Stimulated activated effector memory CD8-positive, alpha-beta T cell treated with anti-CD3 and anti-CD28 coated beads, Interleukin-12 subunit alpha, Interleukin-12 subunit beta, amount 100 ng/mL, for 72 hours (primary cell): ENCODE measurements around the gene CALD1.

Experiments used
- ATAC-seq: fragments of 150-1000 bp; cut with Tn5 transposase; 2 replicates; pipeline ENCODE4 v1.10.0; 2021
- DNase-seq, 2 donors: peaks; one replicate each; pipeline ENCODE4 v3.0.0; 2021 to 2022; ENCODE audit warnings: low spot score in 2 of 2
- H3K27ac Mint-ChIP-seq: one replicate; pipeline ENCODE4 v1.8.0; 2022; ENCODE audit warnings: mild to moderate bottlenecking, mixed read lengths
- H3K36me3 Mint-ChIP-seq: one replicate; pipeline ENCODE4 v1.8.0; 2022; ENCODE audit warnings: mild to moderate bottlenecking, mixed read lengths
- H3K4me1 Mint-ChIP-seq: one replicate; pipeline ENCODE4 v1.8.0; 2022; ENCODE audit warnings: mixed read lengths
- H3K4me3 Mint-ChIP-seq: one replicate; pipeline ENCODE4 v1.8.0; 2022; ENCODE audit warnings: mild to moderate bottlenecking, mixed read lengths
- H3K9me3 Mint-ChIP-seq: one replicate; pipeline ENCODE4 v1.8.0; 2022; ENCODE audit warnings: mixed read lengths

Gene CALD1

GRCh38 chr7:134870156-134870555 is 90.7 kb downstream of the CALD1 start:
- ATAC-seq (no peak), DNase-seq (no peak)
- H3K4me3 Mint-ChIP-seq = no peak overlapping the region
- no peak overlapping the region for H3K27ac Mint-ChIP-seq
- no peaks in the 10 kb centered on the region for H3K9me3 Mint-ChIP-seq
- no peaks in the 10 kb centered on the region for H3K36me3 Mint-ChIP-seq
- peaks cover 5% of the 10 kb centered on the region for H3K4me1 Mint-ChIP-seq

- no peak overlapping the region for H3K4me3 Mint-ChIP-seq
- H3K9me3 Mint-ChIP-seq = no peaks in the 10 kb centered on the region
- no peak for ATAC-seq
- no peaks in the 10 kb centered on the region for H3K4me1 Mint-ChIP-seq
- H3K36me3 Mint-ChIP-seq = no peaks in the 10 kb centered on the region
- H3K27ac Mint-ChIP-seq = no peak overlapping the region
- DNase-seq = no peak
Observed at GRCh38 chr7:134870781-134871180, 91.3 kb downstream of the CALD1 start.

GRCh38 chr7:134873253-134873652 is 93.8 kb downstream of the CALD1 start:
- H3K9me3 Mint-ChIP-seq = no peaks in the 10 kb centered on the region
- H3K36me3 Mint-ChIP-seq = no peaks in the 10 kb centered on the region
- H3K4me3 Mint-ChIP-seq = no peak overlapping the region
- H3K4me1 Mint-ChIP-seq = no peaks in the 10 kb centered on the region
- ATAC-seq (no peak), DNase-seq (no peak)
- H3K27ac Mint-ChIP-seq = no peak overlapping the region

GRCh38 chr7:134874407-134874806 is 95.0 kb downstream of the CALD1 start:
- ATAC-seq (no peak), DNase-seq (no peak)
- Mint-ChIP-seq H3K9me3 (no peaks in the 10 kb centered on the region), H3K4me3 (no peak overlapping the region), H3K36me3 (no peaks in the 10 kb centered on the region), H3K27ac (no peak overlapping the region), H3K4me1 (no peaks in the 10 kb centered on the region)

GRCh38 chr7:134875867-134876266 is 96.4 kb downstream of the CALD1 start:
- H3K36me3 Mint-ChIP-seq = no peaks in the 10 kb centered on the region
- DNase-seq (no peak), ATAC-seq (no peak)
- H3K27ac Mint-ChIP-seq = no peak overlapping the region
- no peaks in the 10 kb centered on the region for H3K4me1 Mint-ChIP-seq
- H3K4me3 Mint-ChIP-seq = no peak overlapping the region
- no peaks in the 10 kb centered on the region for H3K9me3 Mint-ChIP-seq

- ATAC-seq (no peak), DNase-seq (no peak)
- H3K9me3 Mint-ChIP-seq = no peaks in the 10 kb centered on the region
- H3K4me3 Mint-ChIP-seq = no peak overlapping the region
- H3K27ac Mint-ChIP-seq = no peak overlapping the region
- no peaks in the 10 kb centered on the region for H3K36me3 Mint-ChIP-seq
- no peaks in the 10 kb centered on the region for H3K4me1 Mint-ChIP-seq
Observed at GRCh38 chr7:134878746-134879357, 99.4 kb downstream of the CALD1 start.

- Mint-ChIP-seq H3K27ac (no peak overlapping the region), H3K9me3 (no peaks in the 10 kb centered on the region), H3K4me3 (no peak overlapping the region), H3K4me1 (no peaks in the 10 kb centered on the region), H3K36me3 (no peaks in the 10 kb centered on the region)
- ATAC-seq (no peak), DNase-seq (no peak)
Observed at GRCh38 chr7:134879815-134880475, 100.5 kb downstream of the CALD1 start.

GRCh38 chr7:134882481-134882880 is 103.0 kb downstream of the CALD1 start:
- DNase-seq (no peak), ATAC-seq (no peak)
- Mint-ChIP-seq H3K9me3 (no peaks in the 10 kb centered on the region), H3K4me3 (no peak overlapping the region), H3K27ac (no peak overlapping the region), H3K4me1 (no peaks in the 10 kb centered on the region), H3K36me3 (no peaks in the 10 kb centered on the region)

- no peak for ATAC-seq
- H3K4me1 Mint-ChIP-seq = peaks cover under 1% of the 10 kb centered on the region
- no peak overlapping the region for H3K4me3 Mint-ChIP-seq
- H3K27ac Mint-ChIP-seq = no peak overlapping the region
- no peak for DNase-seq
- H3K36me3 Mint-ChIP-seq = no peaks in the 10 kb centered on the region
- no peaks in the 10 kb centered on the region for H3K9me3 Mint-ChIP-seq
Observed at GRCh38 chr7:134885967-134886352, 106.5 kb downstream of the CALD1 start.

GRCh38 chr7:134886353-134887057 is 107.1 kb downstream of the CALD1 start:
- Mint-ChIP-seq H3K27ac (no peak overlapping the region), H3K4me3 (no peak overlapping the region), H3K9me3 (no peaks in the 10 kb centered on the region), H3K4me1 (peaks cover 5% of the 10 kb centered on the region), H3K36me3 (no peaks in the 10 kb centered on the region)
- DNase-seq = no peak
- no peak for ATAC-seq

- H3K36me3 Mint-ChIP-seq = no peaks in the 10 kb centered on the region
- peaks cover 5% of the 10 kb centered on the region for H3K4me1 Mint-ChIP-seq
- no peak overlapping the region for H3K4me3 Mint-ChIP-seq
- ATAC-seq = no peak
- DNase-seq = no peak
- H3K27ac Mint-ChIP-seq = no peak overlapping the region
- H3K9me3 Mint-ChIP-seq = no peaks in the 10 kb centered on the region
Observed at GRCh38 chr7:134887523-134887922, 108.1 kb downstream of the CALD1 start.

- peaks cover 5% of the 10 kb centered on the region for H3K4me1 Mint-ChIP-seq
- DNase-seq (no peak), ATAC-seq (no peak)
- no peaks in the 10 kb centered on the region for H3K9me3 Mint-ChIP-seq
- H3K36me3 Mint-ChIP-seq = no peaks in the 10 kb centered on the region
- H3K4me3 Mint-ChIP-seq = no peak overlapping the region
- H3K27ac Mint-ChIP-seq = no peak overlapping the region
Observed at GRCh38 chr7:134888141-134888740, 108.8 kb downstream of the CALD1 start.

- no peak overlapping the region for H3K27ac Mint-ChIP-seq
- no peaks in the 10 kb centered on the region for H3K9me3 Mint-ChIP-seq
- H3K4me1 Mint-ChIP-seq = peaks cover 5% of the 10 kb centered on the region
- ATAC-seq (no peak), DNase-seq (no peak)
- H3K4me3 Mint-ChIP-seq = no peak overlapping the region
- H3K36me3 Mint-ChIP-seq = no peaks in the 10 kb centered on the region
Observed at GRCh38 chr7:134890246-134891240, 111.1 kb downstream of the CALD1 start.

- H3K36me3 Mint-ChIP-seq = no peaks in the 10 kb centered on the region
- no peak overlapping the region for H3K4me3 Mint-ChIP-seq
- H3K9me3 Mint-ChIP-seq = peaks cover 4% of the 10 kb centered on the region
- peaks cover 5% of the 10 kb centered on the region for H3K4me1 Mint-ChIP-seq
- no peak for DNase-seq
- no peak for ATAC-seq
- no peak overlapping the region for H3K27ac Mint-ChIP-seq
Observed at GRCh38 chr7:134891262-134891695, 111.8 kb downstream of the CALD1 start.
